Large intestine (tissue), 3 donors: ENCODE measurements around the gene GPM6B. TPM values are rescaled to one million over a fixed set of nuclear protein-coding genes. Genes with fewer than 3 reads are reported as not detected.

Experiments used
- DNase-seq, 2 donors: peaks; one replicate each; pipeline versions ENCODE4 v3.0.0 to v3.0.0-alpha.2; 2013
- H3K27ac ChIP-seq: one replicate; pipeline ENCODE4 v1.5.1; 2013; ENCODE audit warnings: low read length
- H3K27me3 ChIP-seq: 2 replicates; pipeline ENCODE4 v1.6.1; 2013; ENCODE audit warnings: low read length; ENCODE audit not compliant: control insufficient read depth, insufficient read depth
- H3K36me3 ChIP-seq: 2 replicates; pipeline ENCODE4 v1.6.1; 2013; ENCODE audit warnings: low read length; ENCODE audit not compliant: control insufficient read depth, insufficient read depth
- H3K4me1 ChIP-seq: one replicate; pipeline ENCODE4 v1.6.1; 2013; ENCODE audit warnings: low read length; ENCODE audit not compliant: control insufficient read depth, insufficient read depth
- H3K4me3 ChIP-seq: one replicate; pipeline ENCODE4 v1.5.1; 2013; ENCODE audit warnings: low read length
- H3K9me3 ChIP-seq: one replicate; pipeline ENCODE4 v1.6.1; 2013; ENCODE audit warnings: mild to moderate bottlenecking, low read depth, low read length, moderate library complexity; ENCODE audit not compliant: control insufficient read depth
- WGBS: methylation state at CpG from one replicate; pipeline ENCODE4 v1.1.5; 2013; ENCODE audit warnings: low lambda C conversion rate; ENCODE audit not compliant: insufficient coverage; 5-methylcytosine and 5-hydroxymethylcytosine counted together
- polyA plus RNA-seq: library from polyadenylated mRNA; unstranded; fragments of 120-200 nt; gene quantifications from one replicate; pipeline ENCODE4 v1.2.1, GENCODE V29; 2013

GPM6B gene
- polyA plus RNA-seq, 1 donor, result 11.5 TPM

DNA sequence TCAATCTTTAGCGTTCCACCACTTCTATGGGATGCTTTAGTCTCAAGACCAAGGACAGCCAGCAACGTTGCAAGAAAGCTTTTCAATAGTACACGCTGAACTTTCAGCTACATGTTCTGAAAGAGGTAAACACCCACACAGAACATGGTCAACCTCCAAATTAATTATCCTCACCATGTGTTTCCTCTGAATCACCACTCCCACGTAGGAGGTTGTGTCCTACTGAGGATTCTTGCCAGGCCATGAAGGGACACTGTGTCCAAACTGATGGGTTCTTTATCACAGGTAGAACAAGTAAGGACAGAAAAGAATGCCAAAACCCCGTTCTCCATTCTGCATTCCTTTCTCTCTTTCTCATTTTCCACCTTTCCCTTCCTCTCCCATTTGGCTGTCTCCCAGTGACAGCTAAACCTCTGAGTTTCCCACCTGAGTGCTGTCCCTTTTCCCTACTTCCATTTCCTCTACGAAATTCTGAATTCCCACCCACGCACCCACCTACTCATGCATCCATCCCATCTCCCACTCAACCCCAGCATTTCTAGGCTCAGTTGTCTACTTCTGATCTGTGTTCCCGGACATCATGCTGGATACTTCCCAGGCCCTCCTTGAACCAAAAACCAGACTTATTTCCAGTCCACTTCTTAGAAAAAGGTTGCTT is 29.0 kb upstream of the GPM6B start:
- H3K27me3 ChIP-seq, result no peaks in the 10 kb centered on the region
- no peak for DNase-seq
- H3K27ac ChIP-seq, result no peak overlapping the region
- no peaks in the 10 kb centered on the region for H3K4me1 ChIP-seq
- H3K9me3 ChIP-seq, result no peaks in the 10 kb centered on the region
- no peaks in the 10 kb centered on the region for H3K36me3 ChIP-seq
- no peak overlapping the region for H3K4me3 ChIP-seq
- WGBS, result no CpG with 5 or more reads among the region's 8 CpGs

DNA sequence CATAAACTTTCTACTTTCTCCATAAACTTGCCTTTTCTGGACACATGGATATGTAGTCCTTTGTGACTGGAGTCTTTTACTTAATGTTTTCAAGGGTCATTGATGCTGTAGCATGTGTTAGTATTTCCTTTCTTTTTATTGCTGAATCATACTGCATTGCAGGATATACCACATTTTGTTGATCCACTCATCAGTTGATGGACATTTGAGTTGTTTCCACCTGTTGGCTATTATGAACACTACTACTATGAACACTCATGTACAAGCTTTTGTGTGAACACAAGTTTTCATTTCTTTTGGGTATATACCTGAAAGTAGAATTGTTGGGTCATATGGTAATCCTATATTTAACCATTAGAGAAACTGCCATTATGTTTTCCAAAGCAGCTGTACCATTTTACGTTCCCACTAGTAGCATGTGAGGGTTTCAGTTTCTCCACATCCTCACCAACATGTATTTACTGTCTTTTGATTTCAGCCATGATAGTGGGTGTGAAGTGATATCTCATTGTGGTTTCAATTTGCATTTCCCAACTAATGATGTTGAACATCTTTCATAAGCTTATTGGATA is 26.3 kb upstream of the GPM6B start:
- H3K9me3 ChIP-seq, result no peaks in the 10 kb centered on the region
- no peak for DNase-seq
- H3K27ac ChIP-seq, result no peak overlapping the region
- WGBS, result no CpG with 5 or more reads among the region's 1 CpG
- H3K4me3 ChIP-seq, result no peak overlapping the region
- H3K27me3 ChIP-seq, result no peaks in the 10 kb centered on the region
- H3K4me1 ChIP-seq, result no peaks in the 10 kb centered on the region
- no peaks in the 10 kb centered on the region for H3K36me3 ChIP-seq

DNA sequence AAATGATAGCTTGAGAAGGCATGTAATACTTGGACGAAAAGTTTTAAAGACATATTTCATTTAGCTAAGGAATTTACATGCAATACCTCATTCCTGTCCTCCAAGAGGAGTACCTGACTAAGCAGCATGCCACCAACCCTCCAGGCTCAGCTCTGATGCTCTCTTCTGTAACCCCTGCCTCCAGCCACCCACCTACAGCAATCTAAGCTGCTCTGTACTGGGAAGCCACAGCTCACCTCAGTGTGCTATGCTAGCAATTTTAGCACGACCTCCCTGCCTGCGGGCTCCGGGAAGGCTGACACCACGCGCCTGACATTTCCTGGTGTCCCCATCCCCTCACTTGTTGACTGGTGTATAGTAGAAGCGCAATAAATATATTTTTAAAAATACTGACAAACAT is 23.2 kb upstream of the GPM6B start:
- WGBS, result no CpG with 5 or more reads among the region's 7 CpGs
- no peaks in the 10 kb centered on the region for H3K9me3 ChIP-seq
- no peaks in the 10 kb centered on the region for H3K27me3 ChIP-seq
- no peaks in the 10 kb centered on the region for H3K36me3 ChIP-seq
- H3K27ac ChIP-seq, result no peak overlapping the region
- H3K4me3 ChIP-seq, result no peak overlapping the region
- no peak for DNase-seq
- no peaks in the 10 kb centered on the region for H3K4me1 ChIP-seq

DNA sequence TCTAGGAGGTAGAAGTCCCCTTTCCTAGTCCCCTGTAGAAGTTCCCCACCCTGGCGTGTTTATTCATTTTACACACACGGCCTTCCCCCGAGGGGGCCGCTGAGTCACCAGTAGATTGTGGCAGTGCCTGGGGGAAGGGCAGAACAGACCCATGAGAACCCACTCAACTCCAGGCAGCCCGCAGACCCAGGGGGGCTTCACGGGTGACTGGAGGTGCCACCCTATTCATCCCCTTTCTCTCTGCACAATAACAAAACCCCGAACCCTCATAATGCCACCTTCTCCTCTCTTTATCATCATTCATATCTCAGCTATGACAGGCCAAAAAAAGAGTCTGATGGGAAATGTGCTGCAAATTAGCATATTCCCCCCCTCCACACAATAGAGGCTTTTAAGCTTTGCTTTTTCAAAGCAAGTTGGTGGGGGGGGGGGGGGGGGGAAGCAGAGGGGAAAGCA is 20.4 kb upstream of the GPM6B start:
- DNase-seq, result no peak
- Histone ChIP-seq H3K9me3 (no peaks in the 10 kb centered on the region), H3K27me3 (no peaks in the 10 kb centered on the region), H3K4me1 (no peaks in the 10 kb centered on the region), H3K4me3 (no peak overlapping the region), H3K27ac (no peak overlapping the region), H3K36me3 (no peaks in the 10 kb centered on the region)
- no CpG with 5 or more reads among the region's 7 CpGs for WGBS

DNA sequence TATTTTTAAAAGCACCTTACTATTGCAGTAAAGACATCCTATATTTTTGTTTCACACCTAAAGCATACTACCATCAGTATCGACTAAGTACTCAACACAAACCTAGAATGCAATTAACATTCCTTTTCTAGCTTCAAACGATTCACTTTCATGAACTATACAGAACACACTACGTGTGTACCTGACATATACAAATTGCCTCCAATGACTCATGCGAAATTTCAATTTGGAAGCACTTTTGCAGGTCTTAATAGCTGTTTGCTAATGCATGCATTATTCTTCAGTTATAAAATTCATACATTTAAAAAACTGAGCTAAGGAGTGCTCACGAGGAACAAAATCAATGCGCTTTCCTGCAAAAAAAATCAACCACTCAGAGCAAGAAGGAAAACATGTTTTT is 19.7 kb upstream of the GPM6B start:
- WGBS, result no CpG with 5 or more reads among the region's 6 CpGs
- Histone ChIP-seq H3K4me3 (no peak overlapping the region), H3K9me3 (no peaks in the 10 kb centered on the region), H3K4me1 (no peaks in the 10 kb centered on the region), H3K27ac (no peak overlapping the region), H3K27me3 (no peaks in the 10 kb centered on the region), H3K36me3 (no peaks in the 10 kb centered on the region)
- no peak for DNase-seq

DNA sequence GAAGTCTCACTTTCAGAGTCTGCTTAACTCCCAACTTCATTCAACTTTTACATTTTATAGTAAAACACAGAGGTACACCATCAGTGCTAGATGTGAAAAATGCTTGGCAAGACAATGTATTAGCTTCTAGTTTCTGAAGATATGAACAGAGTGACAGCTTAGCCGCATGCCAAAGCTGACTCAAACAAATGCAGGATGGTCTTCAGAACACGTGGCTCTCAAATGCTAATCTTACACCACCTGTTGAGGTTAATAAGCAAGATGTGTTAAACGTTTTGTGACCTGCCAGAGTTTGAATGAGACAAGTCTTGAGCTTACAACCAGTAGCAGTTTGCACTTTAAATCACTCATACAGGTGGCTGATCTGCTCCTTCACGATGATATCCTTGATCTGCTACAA is 18.9 kb upstream of the GPM6B start:
- H3K4me1 ChIP-seq, result no peaks in the 10 kb centered on the region
- WGBS, result no CpG with 5 or more reads among the region's 4 CpGs
- no peaks in the 10 kb centered on the region for H3K36me3 ChIP-seq
- H3K27me3 ChIP-seq, result no peaks in the 10 kb centered on the region
- H3K27ac ChIP-seq, result no peak overlapping the region
- no peak overlapping the region for H3K4me3 ChIP-seq
- no peak for DNase-seq
- no peaks in the 10 kb centered on the region for H3K9me3 ChIP-seq

DNA sequence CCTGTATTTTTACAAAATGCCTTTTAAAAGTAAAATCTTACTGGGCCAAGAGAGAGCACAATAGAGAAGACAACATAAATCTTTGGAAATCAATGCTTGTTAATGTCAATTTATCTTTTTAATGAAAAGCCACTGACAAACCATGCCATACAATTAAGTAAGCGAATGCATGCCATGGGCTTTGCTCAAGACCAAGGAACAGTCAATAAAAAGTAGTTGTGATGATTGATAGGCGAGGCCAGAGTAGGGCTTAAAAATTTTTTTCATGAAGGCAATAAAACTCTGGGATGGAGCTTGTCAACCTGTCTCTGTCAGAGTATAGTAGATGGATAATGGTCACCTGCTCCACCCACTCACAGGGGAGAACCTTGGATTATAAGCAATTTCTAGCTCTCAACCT is 17.5 kb upstream of the GPM6B start:
- no peak for DNase-seq
- Histone ChIP-seq H3K27me3 (no peaks in the 10 kb centered on the region), H3K4me3 (no peak overlapping the region), H3K36me3 (no peaks in the 10 kb centered on the region), H3K4me1 (no peaks in the 10 kb centered on the region), H3K27ac (no peak overlapping the region), H3K9me3 (no peaks in the 10 kb centered on the region)
- no CpG with 5 or more reads among the region's 2 CpGs for WGBS

DNA sequence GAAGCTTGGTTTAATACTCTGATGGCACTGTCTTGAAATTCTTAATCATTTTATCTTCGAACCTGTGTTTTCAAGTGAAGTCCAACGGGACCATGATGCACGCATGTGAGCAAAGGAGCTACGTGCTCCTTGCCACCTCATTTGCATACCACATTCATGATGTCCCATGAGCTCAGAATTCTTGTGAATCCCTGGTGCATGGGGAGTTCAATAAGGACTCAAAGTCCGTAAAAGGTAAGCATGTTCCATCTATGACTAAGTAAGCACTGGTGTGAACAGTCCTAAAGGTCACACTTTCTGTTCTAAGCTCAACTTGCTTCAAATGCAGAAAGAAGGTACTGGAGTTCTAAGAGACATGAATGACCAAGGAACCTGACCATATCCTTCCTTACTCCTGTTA is 13.1 kb upstream of the GPM6B start:
- H3K27ac ChIP-seq, result no peak overlapping the region
- H3K4me3 ChIP-seq, result no peak overlapping the region
- no peaks in the 10 kb centered on the region for H3K27me3 ChIP-seq
- H3K4me1 ChIP-seq, result no peaks in the 10 kb centered on the region
- no CpG with 5 or more reads among the region's 5 CpGs for WGBS
- no peaks in the 10 kb centered on the region for H3K9me3 ChIP-seq
- H3K36me3 ChIP-seq, result no peaks in the 10 kb centered on the region
- peak; percentile 7 to 19 for DNase-seq

DNA sequence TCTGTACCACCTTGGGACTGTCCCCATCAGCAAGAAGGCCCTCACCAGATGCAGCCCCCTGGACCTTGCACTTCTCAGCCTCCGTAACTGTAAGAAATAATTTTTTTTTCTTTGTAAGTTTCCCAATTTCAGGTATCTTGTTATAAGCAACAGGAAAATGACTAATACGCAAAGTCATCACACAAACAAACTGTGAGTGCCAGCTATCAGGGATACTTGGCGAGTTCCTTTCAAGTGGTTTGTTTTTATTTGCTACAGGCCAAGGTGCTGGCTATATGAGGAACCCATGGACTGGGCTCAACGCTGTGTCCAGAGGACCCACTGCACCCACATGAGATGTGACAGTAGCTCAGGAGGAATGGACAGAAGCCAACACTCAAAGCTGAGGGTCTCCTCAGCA is 11.5 kb upstream of the GPM6B start:
- Histone ChIP-seq H3K27me3 (no peaks in the 10 kb centered on the region), H3K4me1 (no peaks in the 10 kb centered on the region), H3K9me3 (no peaks in the 10 kb centered on the region), H3K27ac (no peak overlapping the region), H3K4me3 (no peak overlapping the region), H3K36me3 (no peaks in the 10 kb centered on the region)
- DNase-seq, result no peak
- WGBS, result no CpG with 5 or more reads among the region's 4 CpGs

DNA sequence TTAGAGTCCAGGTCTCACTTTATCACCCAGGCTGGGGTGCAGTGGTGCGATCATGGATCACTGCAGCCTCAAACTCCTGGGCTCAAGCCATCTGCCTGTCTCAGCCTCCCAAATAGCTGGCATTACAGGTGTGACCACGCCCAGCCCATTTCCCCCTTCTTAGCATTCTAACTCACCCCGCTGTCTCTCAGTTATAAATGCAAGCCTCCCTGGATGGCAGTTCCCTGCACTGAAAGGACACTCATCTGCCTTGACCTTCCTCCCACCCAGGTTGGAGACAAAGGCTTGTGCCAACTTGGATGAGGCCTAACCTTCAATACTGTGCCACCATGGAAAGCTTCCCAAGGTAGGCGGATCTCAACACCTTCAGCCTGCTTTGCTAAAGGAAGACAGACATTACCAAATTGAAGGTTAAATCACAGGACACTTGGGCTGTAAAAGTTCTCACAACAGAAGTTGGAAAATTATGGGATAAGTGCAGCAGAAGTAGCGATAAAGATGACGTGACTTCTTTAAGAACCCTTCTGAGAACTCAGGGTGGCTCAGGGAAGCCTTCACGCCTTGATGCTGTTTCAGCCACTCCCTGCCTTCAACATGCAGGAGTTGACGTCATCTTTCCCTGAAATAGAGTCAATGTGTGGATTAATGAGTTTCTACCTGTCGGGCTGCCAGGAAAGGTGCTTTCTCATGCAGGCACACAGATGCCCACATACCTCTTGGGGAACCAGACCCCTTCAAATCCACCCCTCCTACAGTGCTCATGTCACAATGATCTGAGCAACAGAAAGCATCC is 10.6 kb upstream of the GPM6B start:
- DNase-seq, result no peak
- Histone ChIP-seq H3K4me3 (no peak overlapping the region), H3K4me1 (no peaks in the 10 kb centered on the region), H3K9me3 (no peaks in the 10 kb centered on the region), H3K36me3 (no peaks in the 10 kb centered on the region), H3K27ac (no peak overlapping the region), H3K27me3 (no peaks in the 10 kb centered on the region)
- WGBS, result no CpG with 5 or more reads among the region's 9 CpGs
